H9 (cell line): Measurements from ENCODE around the gene SEC14L5. TPM values are rescaled to one million over a fixed set of nuclear protein-coding genes. Genes with fewer than 3 reads are reported as not detected.

Source experiments
- DNase-seq: peaks from one replicate; pipeline ENCODE4 v3.0.0-alpha.2; 2017
- H2AFZ ChIP-seq: one replicate; pipeline ENCODE4 v1.6.1; 2013; ENCODE audit warnings: mild to moderate bottlenecking, low read length, control low read depth, moderate library complexity
- H2AK5ac ChIP-seq: 2 replicates; pipeline ENCODE4 v1.6.1; 2013; ENCODE audit warnings: low read length, control low read depth, mixed read lengths; ENCODE audit not compliant: insufficient read length
- H2BK120ac ChIP-seq: one replicate; pipeline ENCODE4 v1.6.1; 2013; ENCODE audit warnings: low read depth, mild to moderate bottlenecking, low read length, control low read depth, inconsistent platforms; ENCODE audit not compliant: poor library complexity, severe bottlenecking
- H2BK12ac ChIP-seq: 2 replicates; pipeline ENCODE4 v1.6.1; 2013; ENCODE audit warnings: low read length, control low read depth, mixed read lengths, low read depth; ENCODE audit not compliant: insufficient read length
- H2BK15ac ChIP-seq: 2 replicates; pipeline ENCODE4 v1.6.1; 2013; ENCODE audit warnings: low read depth, low read length, control low read depth
- H2BK20ac ChIP-seq: one replicate; pipeline ENCODE4 v1.6.1; 2013; ENCODE audit warnings: low read depth, mild to moderate bottlenecking, low read length, control low read depth, inconsistent platforms; ENCODE audit not compliant: poor library complexity, severe bottlenecking
- H2BK5ac ChIP-seq: 2 replicates; pipeline ENCODE4 v1.6.1; 2013; ENCODE audit warnings: low read length, control low read depth, mixed read lengths; ENCODE audit not compliant: insufficient read length
- H3K14ac ChIP-seq: 2 replicates; pipeline ENCODE4 v1.6.1; 2013; ENCODE audit warnings: low read length, control low read depth; ENCODE audit not compliant: insufficient read depth
- H3K18ac ChIP-seq: 2 replicates; pipeline ENCODE4 v1.6.1; 2013; ENCODE audit warnings: low read depth, mild to moderate bottlenecking, mixed read lengths, low read length, control low read depth; ENCODE audit not compliant: insufficient read length
- H3K23ac ChIP-seq: 2 replicates; pipeline ENCODE4 v1.6.1; 2013; ENCODE audit warnings: low read length, control low read depth, mixed read lengths, low read depth; ENCODE audit not compliant: insufficient read length
- H3K23me2 ChIP-seq: 2 replicates; pipeline ENCODE4 v1.6.1; 2013; ENCODE audit warnings: low read depth, mild to moderate bottlenecking, mixed read lengths, low read length, control low read depth; ENCODE audit not compliant: insufficient read length, poor library complexity, severe bottlenecking
- H3K27ac ChIP-seq: 2 replicates; pipeline ENCODE4 v1.5.1; 2013; ENCODE audit warnings: low read length, control low read depth, mixed read lengths, low read depth; ENCODE audit not compliant: insufficient read length
- H3K27me3 ChIP-seq: 2 replicates; pipeline ENCODE4 v1.6.1; 2013; ENCODE audit warnings: low read length, control low read depth, inconsistent platforms; ENCODE audit not compliant: insufficient read depth
- H3K4ac ChIP-seq: 2 replicates; pipeline ENCODE4 v1.6.1; 2013; ENCODE audit warnings: low read depth, mild to moderate bottlenecking, control low read depth, inconsistent platforms, low read length, moderate library complexity
- H3K4me1 ChIP-seq: 2 replicates; pipeline ENCODE4 v1.6.1; 2013; ENCODE audit warnings: low read length, control low read depth, inconsistent platforms; ENCODE audit not compliant: insufficient read depth
- H3K4me2 ChIP-seq: 2 replicates; pipeline ENCODE4 v1.6.1; 2013; ENCODE audit warnings: low read length, control low read depth, mixed read lengths; ENCODE audit not compliant: insufficient read length, insufficient read depth
- H3K56ac ChIP-seq: 2 replicates; pipeline ENCODE4 v1.6.1; 2013; ENCODE audit warnings: low read depth, mild to moderate bottlenecking, mixed read lengths, low read length, control low read depth; ENCODE audit not compliant: insufficient read length
- H3K79me1 ChIP-seq: 2 replicates; pipeline ENCODE4 v1.6.1; 2013; ENCODE audit warnings: low read depth, mild to moderate bottlenecking, moderate library complexity, low read length, control low read depth, inconsistent platforms; ENCODE audit not compliant: insufficient read depth, poor library complexity, severe bottlenecking
- H3K79me2 ChIP-seq: 2 replicates; pipeline ENCODE4 v1.6.1; 2013; ENCODE audit warnings: low read length, control low read depth, inconsistent platforms; ENCODE audit not compliant: insufficient read depth
- H3K9ac ChIP-seq: 2 replicates; pipeline ENCODE4 v1.6.1; 2013; ENCODE audit warnings: low read length, control low read depth, mixed read lengths; ENCODE audit not compliant: insufficient read length; ENCODE audit errors: extremely low read depth
- H3K9me3 ChIP-seq: one replicate; pipeline ENCODE4 v1.6.1; 2013; ENCODE audit warnings: low read depth, low read length, inconsistent platforms; ENCODE audit not compliant: control insufficient read depth
- H3T11ph ChIP-seq: one replicate; pipeline ENCODE4 v1.6.1; 2013; ENCODE audit warnings: mild to moderate bottlenecking, low read length, control low read depth, inconsistent platforms
- H4K20me1 ChIP-seq: one replicate; pipeline ENCODE4 v1.6.1; 2013; ENCODE audit not compliant: control insufficient read depth, insufficient read length, insufficient read depth
- H4K5ac ChIP-seq: 2 replicates; pipeline ENCODE4 v1.6.1; 2013; ENCODE audit warnings: low read depth, mild to moderate bottlenecking, mixed read lengths, low read length, control low read depth; ENCODE audit not compliant: insufficient read length
- H4K8ac ChIP-seq: replicated peaks from 2 replicates; pipeline ENCODE4 v1.6.1; 2013; ENCODE audit warnings: low read length, control low read depth, mixed read lengths, low read depth; ENCODE audit not compliant: insufficient read length
- H4K91ac ChIP-seq: 2 replicates; pipeline ENCODE4 v1.6.1; 2013; ENCODE audit warnings: low read depth, mild to moderate bottlenecking, moderate library complexity, mixed read lengths, low read length, control low read depth; ENCODE audit not compliant: insufficient read length
- H3K27ac Mint-ChIP-seq, 3 experiments: 2 replicates in 2 of 3; 3 replicates in 1 of 3; pipeline ENCODE4 v1.8.0; 2020 to 2021; ENCODE audit warnings: mixed read lengths in 3 of 3, mild to moderate bottlenecking in 1 of 3, moderate library complexity in 1 of 3
- H3K27me3 Mint-ChIP-seq: 2 replicates; pipeline ENCODE4 v1.8.0; 2021; ENCODE audit warnings: low read depth, mild to moderate bottlenecking, moderate library complexity, mixed read lengths
- H3K36me3 Mint-ChIP-seq, 3 experiments: 2 replicates in 2 of 3; 3 replicates in 1 of 3; pipeline ENCODE4 v1.8.0; 2020 to 2021; ENCODE audit warnings: low read depth in 3 of 3, mixed read lengths in 3 of 3; ENCODE audit not compliant: insufficient read depth in 1 of 3
- H3K4me1 Mint-ChIP-seq, 2 experiments: 2 replicates each; pipeline ENCODE4 v1.8.0; 2020; ENCODE audit warnings: mixed read lengths in 2 of 2
- H3K4me3 Mint-ChIP-seq, 2 experiments: 2 replicates in 1 of 2; 3 replicates in 1 of 2; pipeline ENCODE4 v1.8.0; 2020 to 2021; ENCODE audit warnings: mild to moderate bottlenecking in 2 of 2, mixed read lengths in 2 of 2, moderate library complexity in 1 of 2
- H3K9me3 Mint-ChIP-seq, 2 experiments: 2 replicates in 1 of 2; 3 replicates in 1 of 2; pipeline ENCODE4 v1.8.0; 2020; ENCODE audit warnings: mild to moderate bottlenecking in 2 of 2, mixed read lengths in 2 of 2, moderate library complexity in 1 of 2
- CTCF ChIP-seq: fragments of 200-600 bp; sonication (generic); conservative IDR thresholded peaks from 3 replicates; pipeline ENCODE4 v1.8.0; 2021; ENCODE audit warnings: antibody characterized with exemption, mild to moderate bottlenecking
- WGBS: extraction: QIAGEN DNeasy Blood & Tissue Kit; methylation state at CpG from one replicate; pipeline ENCODE4 v1.1.7; 2013; ENCODE audit warnings: missing lambda C conversion rate, low lambda C conversion rate, mixed read lengths; ENCODE audit not compliant: insufficient read length; ENCODE audit errors: extremely low coverage; 5-methylcytosine and 5-hydroxymethylcytosine counted together
- total RNA-seq: library from RNA; stranded (reverse); gene quantifications from 2 replicates; pipeline ENCODE4 v1.2.1, GENCODE V29; 2021

SEC14L5 gene
- total RNA-seq, 1 experiment from 2014 or later: 4.1 TPM

GRCh38 chr16:4911970-4912386 is 46.2 kb upstream of the SEC14L5 start:
- Histone ChIP-seq H3K27ac (no peak overlapping the region), H3K4me2 (no peak overlapping the region), H4K5ac (no peak overlapping the region), H2AK5ac (no peak overlapping the region), H4K20me1 (no peaks in the 10 kb centered on the region), H3K14ac (no peak overlapping the region), H3K9ac (no peak overlapping the region), H3K4ac (no peak overlapping the region), H2BK20ac (no peak overlapping the region), H3K27me3 (no peaks in the 10 kb centered on the region), H4K91ac (no peak overlapping the region), H3K18ac (no peak overlapping the region), H3K9me3 (no peaks in the 10 kb centered on the region), H3K79me2 (no peaks in the 10 kb centered on the region), H3K23ac (no peak overlapping the region), H4K8ac (no peak overlapping the region), H2BK120ac (no peak overlapping the region), H2BK12ac (no peak overlapping the region), H2BK15ac (no peak overlapping the region), H3K79me1 (no peaks in the 10 kb centered on the region), H3T11ph (no peak overlapping the region), H3K4me1 (no peaks in the 10 kb centered on the region), H3K56ac (no peak overlapping the region), H3K23me2 (no peaks in the 10 kb centered on the region), H2BK5ac (no peak overlapping the region), H2AFZ (no peak overlapping the region)
- no peak for DNase-seq
- no peak for TF ChIP-seq CTCF
- no peaks in the 10 kb centered on the region for H3K27me3 Mint-ChIP-seq
- no peaks in the 10 kb centered on the region for H3K36me3 Mint-ChIP-seq
- no peak overlapping the region for H3K4me3 Mint-ChIP-seq
- H3K4me1 Mint-ChIP-seq: peaks cover 4 to 9% of the 10 kb centered on the region in 2 experiments
- H3K9me3 Mint-ChIP-seq: no peaks in the 10 kb centered on the region
- no peak overlapping the region; a peak in 1 of 7 replicates for H3K27ac Mint-ChIP-seq
- no CpG with 5 or more reads among the region's 6 CpGs for WGBS
